ENCODE data around the gene DIP2A. TPM values are rescaled to one million over a fixed set of nuclear protein-coding genes. Genes with fewer than 3 reads are reported as not detected.

Gene DIP2A
- total and polyA plus RNA-seq, 9 donors = 16.3 to 31.4 (median 22.5) TPM

DNA sequence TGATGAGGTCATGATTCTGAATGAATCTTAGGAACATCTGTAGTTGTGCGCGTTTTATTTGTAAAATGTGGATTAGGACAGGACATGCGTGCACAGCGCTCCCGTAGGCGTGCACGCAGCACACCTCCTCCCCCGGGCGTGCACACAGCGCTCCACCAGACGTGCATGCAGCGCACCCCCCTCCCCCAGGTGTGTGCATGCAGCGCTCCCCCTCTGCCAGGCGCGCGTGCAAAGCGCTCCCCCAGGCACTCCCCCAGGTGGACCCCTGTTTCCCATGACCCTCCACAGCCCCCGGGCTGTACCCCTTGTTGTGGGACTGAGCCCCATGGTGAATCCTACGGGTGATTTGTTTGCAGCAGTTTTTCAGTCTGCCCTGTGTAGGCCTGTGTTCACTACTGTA, 84.6 kb downstream of the DIP2A start:
- 92% methylated on average over 19 of the region's 19 CpGs for WGBS (ENCODE audit: insufficient coverage)
- peaks cover 2% of the 10 kb centered on the region for H3K9me3 ChIP-seq (replicated peaks; ENCODE audit: control insufficient read depth, low read depth, low read length)
- no peaks in the 10 kb centered on the region for H3K27me3 ChIP-seq (ENCODE audit: control insufficient read depth, insufficient read depth, low read length)
- no peak overlapping the region for H3K4me3 ChIP-seq (ENCODE audit: low read length)
- H3K27ac ChIP-seq (ENCODE audit: low read length) = no peak overlapping the region
- DNase-seq = no peak
- H3K4me1 ChIP-seq (ENCODE audit: control insufficient read depth, insufficient read depth, low read length) = no peaks in the 10 kb centered on the region
- peaks cover 90% of the 10 kb centered on the region for H3K36me3 ChIP-seq (ENCODE audit: control insufficient read depth, insufficient read depth, low read length)

DNA sequence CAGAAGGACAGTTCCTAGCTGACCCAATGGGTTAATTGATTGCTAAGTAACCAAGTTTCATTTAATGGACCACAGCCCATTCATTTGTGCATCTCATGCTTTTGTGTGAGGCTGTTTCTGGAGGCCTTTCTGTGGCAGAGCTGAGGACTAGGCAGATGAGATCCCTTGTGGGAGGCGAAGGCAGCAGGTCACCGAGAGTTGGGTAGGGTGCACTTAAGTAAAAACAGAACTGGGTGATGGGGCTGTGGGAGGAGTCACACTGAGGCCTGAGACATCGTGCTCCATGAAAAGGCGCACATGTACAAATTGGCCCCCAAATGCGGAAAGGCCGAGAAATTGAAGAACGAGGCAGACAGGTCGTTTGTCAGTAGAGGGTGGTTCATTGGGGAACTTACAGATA, 85.3 kb downstream of the DIP2A start:
- Histone ChIP-seq H3K27me3 (ENCODE audit: control insufficient read depth, insufficient read depth, low read length) (no peaks in the 10 kb centered on the region), H3K27ac (ENCODE audit: low read length) (no peak overlapping the region), H3K4me1 (ENCODE audit: control insufficient read depth, insufficient read depth, low read length) (no peaks in the 10 kb centered on the region), H3K4me3 (ENCODE audit: low read length) (no peak overlapping the region), H3K9me3 (replicated peaks; ENCODE audit: control insufficient read depth, low read depth, low read length) (peaks cover 3% of the 10 kb centered on the region), H3K36me3 (ENCODE audit: control insufficient read depth, insufficient read depth, low read length) (peaks cover 88% of the 10 kb centered on the region)
- WGBS (ENCODE audit: insufficient coverage) = 88% methylated on average over 8 of the region's 8 CpGs
- DNase-seq = no peak

DNA sequence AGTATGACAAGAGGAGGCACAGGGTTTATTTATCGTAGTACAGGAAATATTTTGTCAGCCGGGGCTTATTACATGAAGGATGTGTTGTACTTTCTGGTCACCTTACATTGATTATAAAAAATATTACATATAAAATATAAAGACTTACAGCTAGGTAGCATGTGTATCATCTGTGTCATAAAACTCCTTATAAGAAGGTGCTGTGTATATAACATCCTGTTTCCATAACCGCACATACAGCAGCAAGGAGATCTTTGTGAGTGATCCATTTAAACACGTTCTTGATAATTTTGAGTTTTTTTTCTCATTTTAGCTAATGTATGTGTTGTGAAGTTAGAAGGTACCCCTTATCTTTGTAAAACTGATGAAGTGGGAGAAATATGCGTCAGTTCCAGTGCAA, 86.1 kb downstream of the DIP2A start:
- no peaks in the 10 kb centered on the region for H3K27me3 ChIP-seq (ENCODE audit: control insufficient read depth, insufficient read depth, low read length)
- no peak overlapping the region for H3K27ac ChIP-seq (ENCODE audit: low read length)
- no peak for DNase-seq
- H3K36me3 ChIP-seq (ENCODE audit: control insufficient read depth, insufficient read depth, low read length) = peaks cover 84% of the 10 kb centered on the region
- H3K9me3 ChIP-seq (replicated peaks; ENCODE audit: control insufficient read depth, low read depth, low read length) = peaks cover 3% of the 10 kb centered on the region
- no peaks in the 10 kb centered on the region for H3K4me1 ChIP-seq (ENCODE audit: control insufficient read depth, insufficient read depth, low read length)
- H3K4me3 ChIP-seq (ENCODE audit: low read length) = no peak overlapping the region
- WGBS (ENCODE audit: insufficient coverage) = 88% methylated on average over 1 of the region's 5 CpGs

DNA sequence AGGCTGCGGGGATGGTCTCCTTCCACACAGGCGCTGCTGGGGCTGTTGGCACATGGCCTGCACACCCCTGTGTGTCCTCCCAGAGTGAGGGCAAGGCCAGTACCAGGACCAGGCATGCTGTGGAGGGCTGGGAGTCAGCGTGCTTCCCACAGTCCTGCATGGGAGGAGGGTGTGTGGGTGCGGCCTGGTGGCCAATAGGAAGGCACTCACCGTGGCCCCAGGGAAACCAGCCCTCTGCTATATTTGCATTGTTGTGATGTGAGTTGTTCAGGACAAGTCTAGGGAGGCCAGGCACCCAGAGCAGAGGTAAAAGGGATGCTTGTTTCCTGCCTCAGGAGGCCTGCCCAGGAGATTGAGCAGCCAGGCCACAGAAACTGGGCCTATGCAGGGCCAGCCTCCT, 86.7 kb downstream of the DIP2A start:
- H3K27ac ChIP-seq (ENCODE audit: low read length) = no peak overlapping the region
- H3K36me3 ChIP-seq (ENCODE audit: control insufficient read depth, insufficient read depth, low read length) = peaks cover 83% of the 10 kb centered on the region
- no peaks in the 10 kb centered on the region for H3K4me1 ChIP-seq (ENCODE audit: control insufficient read depth, insufficient read depth, low read length)
- H3K27me3 ChIP-seq (ENCODE audit: control insufficient read depth, insufficient read depth, low read length) = no peaks in the 10 kb centered on the region
- DNase-seq = no peak
- H3K4me3 ChIP-seq (ENCODE audit: low read length) = no peak overlapping the region
- WGBS (ENCODE audit: insufficient coverage) = 90% methylated on average over 3 of the region's 5 CpGs
- peaks cover 3% of the 10 kb centered on the region for H3K9me3 ChIP-seq (replicated peaks; ENCODE audit: control insufficient read depth, low read depth, low read length)

DNA sequence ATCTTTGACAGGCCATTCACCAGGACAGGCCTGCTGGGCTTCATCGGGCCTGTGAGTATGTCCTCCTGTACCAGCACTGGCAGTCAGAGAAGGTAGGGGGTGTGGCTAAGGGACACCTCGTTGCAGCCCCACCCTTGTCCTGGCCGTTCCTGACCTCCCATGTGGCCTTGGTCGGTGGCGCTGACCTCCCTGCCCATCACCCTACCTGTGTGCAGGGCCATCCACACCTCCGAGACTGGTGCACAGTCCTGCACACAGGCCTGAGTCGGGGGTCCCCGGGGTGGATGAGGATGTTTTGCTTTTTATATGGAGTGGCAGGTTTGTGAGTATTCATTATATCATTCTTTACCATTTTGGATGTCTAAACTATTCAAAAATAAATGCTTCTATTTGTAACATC, 87.2 kb downstream of the DIP2A start:
- Histone ChIP-seq H3K4me3 (ENCODE audit: low read length) (no peak overlapping the region), H3K4me1 (ENCODE audit: control insufficient read depth, insufficient read depth, low read length) (no peaks in the 10 kb centered on the region), H3K27ac (ENCODE audit: low read length) (no peak overlapping the region), H3K36me3 (ENCODE audit: control insufficient read depth, insufficient read depth, low read length) (peaks cover 84% of the 10 kb centered on the region), H3K27me3 (ENCODE audit: control insufficient read depth, insufficient read depth, low read length) (no peaks in the 10 kb centered on the region), H3K9me3 (replicated peaks; ENCODE audit: control insufficient read depth, low read depth, low read length) (peaks cover 3% of the 10 kb centered on the region)
- 87% methylated on average over 3 of the region's 8 CpGs for WGBS (ENCODE audit: insufficient coverage)
- DNase-seq = no peak

DNA sequence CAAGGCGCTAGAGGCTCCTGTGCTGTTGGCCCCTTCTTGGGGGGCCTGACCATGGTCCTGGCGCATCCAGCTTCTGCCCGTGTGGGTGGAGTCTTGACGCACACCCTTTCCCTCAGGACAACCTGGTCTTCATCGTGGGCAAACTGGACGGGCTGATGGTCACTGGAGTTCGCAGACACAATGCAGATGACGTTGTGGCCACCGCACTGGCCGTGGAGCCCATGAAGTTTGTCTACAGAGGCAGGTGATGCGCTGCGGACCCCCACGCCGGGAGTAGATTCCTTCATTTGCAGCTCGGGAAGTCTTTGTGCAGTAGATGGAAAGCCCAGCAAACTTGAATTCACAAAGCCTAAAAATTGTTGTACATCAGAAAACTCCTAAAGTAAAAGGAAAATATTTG, 88.1 kb downstream of the DIP2A start:
- WGBS (ENCODE audit: insufficient coverage) = 89% methylated on average over 11 of the region's 15 CpGs

DNA sequence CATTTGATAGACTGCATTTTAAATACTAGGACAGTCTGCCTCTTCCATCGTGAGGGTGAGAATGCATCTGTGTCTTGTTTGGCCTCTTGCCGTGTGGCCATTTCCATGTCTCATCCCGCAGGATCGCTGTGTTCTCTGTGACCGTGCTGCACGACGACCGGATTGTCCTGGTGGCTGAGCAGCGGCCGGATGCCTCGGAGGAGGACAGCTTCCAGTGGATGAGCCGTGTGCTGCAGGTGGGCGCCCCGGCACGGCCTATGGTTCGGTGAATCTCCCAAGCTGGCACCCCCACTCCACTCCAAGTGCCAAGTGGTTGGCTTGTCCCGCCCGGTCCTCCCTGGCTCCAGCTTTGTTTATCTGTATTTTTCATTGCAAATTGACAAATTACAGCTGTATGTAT, 91.0 kb downstream of the DIP2A start:
- Histone ChIP-seq H3K36me3 (ENCODE audit: control insufficient read depth, insufficient read depth, low read length) (peaks cover 78% of the 10 kb centered on the region), H3K27me3 (ENCODE audit: control insufficient read depth, insufficient read depth, low read length) (no peaks in the 10 kb centered on the region), H3K4me3 (ENCODE audit: low read length) (no peak overlapping the region), H3K4me1 (ENCODE audit: control insufficient read depth, insufficient read depth, low read length) (no peaks in the 10 kb centered on the region), H3K27ac (ENCODE audit: low read length) (no peak overlapping the region), H3K9me3 (replicated peaks; ENCODE audit: control insufficient read depth, low read depth, low read length) (peaks cover 3% of the 10 kb centered on the region)
- DNase-seq = no peak
- 92% methylated on average over 16 of the region's 18 CpGs for WGBS (ENCODE audit: insufficient coverage)

More for the DNA sequence above, 88.1 kb downstream of the DIP2A start:
- no peak overlapping the region for H3K27ac ChIP-seq (ENCODE audit: low read length)
- H3K36me3 ChIP-seq (ENCODE audit: control insufficient read depth, insufficient read depth, low read length) = peaks cover 77% of the 10 kb centered on the region
- no peak for DNase-seq
- no peaks in the 10 kb centered on the region for H3K27me3 ChIP-seq (ENCODE audit: control insufficient read depth, insufficient read depth, low read length)
- H3K4me1 ChIP-seq (ENCODE audit: control insufficient read depth, insufficient read depth, low read length) = no peaks in the 10 kb centered on the region
- H3K9me3 ChIP-seq (replicated peaks; ENCODE audit: control insufficient read depth, low read depth, low read length) = peaks cover 3% of the 10 kb centered on the region
- H3K4me3 ChIP-seq (ENCODE audit: low read length) = no peak overlapping the region

DNA sequence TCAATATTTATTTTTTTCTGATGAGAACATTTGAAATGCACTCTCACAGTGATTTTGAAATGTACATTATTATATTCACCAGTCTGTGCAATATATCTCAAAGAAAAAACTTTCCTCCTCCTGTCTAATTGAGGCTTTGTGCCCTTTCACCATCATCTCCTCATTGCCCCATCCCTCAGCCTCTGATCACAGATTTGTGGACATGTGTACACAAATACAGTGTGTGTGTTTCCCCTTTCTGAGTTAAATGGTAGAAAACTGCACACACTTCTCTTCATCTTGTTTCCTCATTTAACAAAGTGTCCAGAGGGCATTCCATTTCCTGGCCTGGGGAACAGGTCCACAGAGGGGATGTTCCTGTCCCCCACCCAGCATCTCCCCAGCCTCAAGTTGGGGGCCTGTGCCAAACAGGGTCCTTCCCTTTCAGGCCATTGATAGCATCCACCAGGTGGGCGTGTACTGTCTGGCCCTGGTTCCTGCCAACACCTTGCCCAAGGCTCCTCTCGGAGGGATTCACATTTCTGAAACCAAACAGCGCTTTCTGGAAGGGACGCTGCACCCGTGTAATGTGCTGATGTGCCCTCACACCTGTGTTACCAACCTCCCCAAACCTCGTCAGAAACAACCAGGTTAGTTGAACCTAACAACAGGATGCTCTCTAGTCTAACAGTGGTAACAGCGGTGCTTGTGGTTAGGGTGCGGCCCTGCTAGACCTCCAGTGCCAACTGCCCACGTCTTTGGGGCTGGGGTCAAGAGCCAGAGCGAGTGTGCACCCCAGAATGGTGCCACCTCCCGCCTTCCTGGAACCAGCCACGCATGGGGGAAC, 91.6 kb downstream of the DIP2A start:
- no peaks in the 10 kb centered on the region for H3K27me3 ChIP-seq (ENCODE audit: control insufficient read depth, insufficient read depth, low read length)
- no peak overlapping the region for H3K4me3 ChIP-seq (ENCODE audit: low read length)
- H3K27ac ChIP-seq (ENCODE audit: low read length) = no peak overlapping the region
- no peak for DNase-seq
- H3K4me1 ChIP-seq (ENCODE audit: control insufficient read depth, insufficient read depth, low read length) = no peaks in the 10 kb centered on the region
- 94% methylated on average over 11 of the region's 12 CpGs for WGBS (ENCODE audit: insufficient coverage)
- H3K9me3 ChIP-seq (replicated peaks; ENCODE audit: control insufficient read depth, low read depth, low read length) = peaks cover 3% of the 10 kb centered on the region
- H3K36me3 ChIP-seq (ENCODE audit: control insufficient read depth, insufficient read depth, low read length) = peaks cover 80% of the 10 kb centered on the region

DNA sequence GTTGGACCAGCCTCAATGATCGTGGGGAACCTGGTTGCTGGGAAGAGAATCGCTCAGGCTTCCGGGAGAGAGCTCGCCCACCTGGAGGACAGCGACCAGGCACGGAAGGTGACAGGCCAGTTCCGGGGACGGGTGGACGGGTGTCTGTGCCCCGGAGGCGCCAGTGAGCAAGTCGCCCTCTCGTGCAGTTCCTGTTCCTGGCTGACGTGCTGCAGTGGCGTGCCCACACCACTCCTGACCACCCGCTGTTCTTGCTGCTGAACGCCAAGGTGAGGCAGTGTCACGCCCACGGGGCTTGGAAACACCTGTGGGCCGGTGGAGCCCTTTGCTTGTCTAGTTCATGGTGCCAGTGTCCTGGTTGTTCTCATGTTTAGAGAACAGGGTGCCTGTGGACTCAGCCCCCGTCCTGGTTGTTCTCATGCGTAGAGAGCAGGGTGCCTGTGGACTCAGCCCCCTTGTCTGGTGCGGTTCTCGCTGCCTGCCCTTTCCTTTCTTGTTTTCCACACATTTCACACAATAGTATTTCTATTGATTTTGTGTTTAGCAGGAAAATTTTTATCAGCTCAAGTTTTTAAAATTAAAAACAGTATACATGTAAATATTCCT, 93.0 kb downstream of the DIP2A start:
- DNase-seq = no peak
- H3K4me1 ChIP-seq (ENCODE audit: control insufficient read depth, insufficient read depth, low read length) = no peaks in the 10 kb centered on the region
- H3K27ac ChIP-seq (ENCODE audit: low read length) = peak overlapping the region; percentile 33
- no peak overlapping the region for H3K4me3 ChIP-seq (ENCODE audit: low read length)
- H3K36me3 ChIP-seq (ENCODE audit: control insufficient read depth, insufficient read depth, low read length) = peaks cover 75% of the 10 kb centered on the region
- peaks cover 3% of the 10 kb centered on the region for H3K9me3 ChIP-seq (replicated peaks; ENCODE audit: control insufficient read depth, low read depth, low read length)
- H3K27me3 ChIP-seq (ENCODE audit: control insufficient read depth, insufficient read depth, low read length) = no peaks in the 10 kb centered on the region
- 87% methylated on average over 20 of the region's 24 CpGs for WGBS (ENCODE audit: insufficient coverage)

DNA sequence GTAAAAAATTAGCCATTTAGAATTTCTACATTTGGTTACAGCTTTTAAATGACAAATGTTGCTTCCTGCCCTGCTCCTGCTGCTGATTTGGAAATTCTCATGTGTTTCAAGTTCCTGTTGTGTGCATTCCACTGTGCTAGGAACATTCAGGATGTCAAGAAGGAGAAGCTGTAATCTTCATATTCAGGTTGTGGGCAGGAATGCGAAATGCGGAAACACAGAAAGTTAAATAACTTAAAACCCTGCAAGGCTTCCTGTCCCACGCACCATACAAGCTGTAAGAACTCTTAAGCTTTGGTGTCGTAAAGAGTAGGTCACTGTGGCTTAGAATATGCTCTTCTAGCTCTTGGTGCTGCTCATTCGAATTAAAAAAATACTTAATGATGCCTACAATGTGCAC, 93.6 kb downstream of the DIP2A start:
- no peaks in the 10 kb centered on the region for H3K4me1 ChIP-seq (ENCODE audit: control insufficient read depth, insufficient read depth, low read length)
- WGBS (ENCODE audit: insufficient coverage) = 60% methylated on average over 2 of the region's 5 CpGs
- H3K9me3 ChIP-seq (replicated peaks; ENCODE audit: control insufficient read depth, low read depth, low read length) = peaks cover 3% of the 10 kb centered on the region
- H3K27me3 ChIP-seq (ENCODE audit: control insufficient read depth, insufficient read depth, low read length) = no peaks in the 10 kb centered on the region
- H3K36me3 ChIP-seq (ENCODE audit: control insufficient read depth, insufficient read depth, low read length) = peaks cover 75% of the 10 kb centered on the region
- H3K4me3 ChIP-seq (ENCODE audit: low read length) = no peak overlapping the region
- DNase-seq = peak; percentile 57
- no peak overlapping the region for H3K27ac ChIP-seq (ENCODE audit: low read length)

Measured in muscle of leg (tissue), 11 donors.